Activated T-helper 17 cell treated with anti-CD3 and anti-CD28 coated beads, Interleukin-2, amount 50 U/mL, for 72 hours (primary cell): ENCODE results near the gene EVA1B. TPM values are rescaled to one million over a fixed set of nuclear protein-coding genes. Genes with fewer than 3 reads are reported as not detected.
A peak's percentile ranks its signal among the peaks of the same experiment; 100 is the strongest.

Experiments
- ATAC-seq: fragments of 150-1000 bp; cut with Tn5 transposase; replicated peaks from 2 replicates; pipeline ENCODE4 v1.10.0; 2021; ENCODE audit warnings: mild to moderate bottlenecking, moderate library complexity
- H3K27ac Mint-ChIP-seq: one replicate; pipeline ENCODE4 v1.8.0; 2022; ENCODE audit warnings: mixed read lengths
- H3K27me3 Mint-ChIP-seq: one replicate; pipeline ENCODE4 v1.8.0; 2022; ENCODE audit warnings: mixed read lengths
- H3K36me3 Mint-ChIP-seq: one replicate; pipeline ENCODE4 v1.8.0; 2022; ENCODE audit warnings: low read depth, mild to moderate bottlenecking, mixed read lengths
- H3K4me1 Mint-ChIP-seq: one replicate; pipeline ENCODE4 v1.8.0; 2022; ENCODE audit warnings: mixed read lengths
- H3K4me3 Mint-ChIP-seq: one replicate; pipeline ENCODE4 v1.8.0; 2022; ENCODE audit warnings: mild to moderate bottlenecking, mixed read lengths
- H3K9me3 Mint-ChIP-seq: one replicate; pipeline ENCODE4 v1.8.0; 2022; ENCODE audit warnings: mixed read lengths
- total RNA-seq, 2 donors: library from RNA; stranded (reverse); gene quantifications; one replicate each; pipeline ENCODE4 v1.2.3, GENCODE V29; 2022

The EVA1B gene
- total RNA-seq, 2 donors from 2014 or later: 2.5 to 5.6 TPM

DNA sequence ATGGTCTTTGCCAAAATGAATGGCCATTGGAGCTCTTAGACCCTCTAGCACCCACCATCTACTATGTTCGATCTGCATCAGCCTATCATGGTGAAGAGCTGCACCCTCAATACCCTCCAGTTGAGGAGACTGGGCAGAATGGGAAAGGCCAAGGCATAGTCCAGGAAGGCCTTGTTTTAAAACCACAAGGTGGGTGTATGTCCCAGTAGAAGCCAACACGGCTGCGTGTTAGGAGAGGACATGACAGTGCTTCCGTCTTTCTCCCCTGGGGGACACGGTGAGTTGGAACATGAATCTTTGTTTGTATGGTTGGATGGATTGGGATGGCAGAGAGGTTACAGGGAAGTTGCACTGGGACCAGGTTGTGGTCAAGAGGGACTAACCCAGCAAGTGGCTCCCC, 35.9 kb downstream of the EVA1B start:
- H3K27ac Mint-ChIP-seq: no peak overlapping the region
- no peak overlapping the region for H3K4me3 Mint-ChIP-seq
- ATAC-seq: no peak
- H3K27me3 Mint-ChIP-seq: no peaks in the 10 kb centered on the region
- peaks cover 100% of the 10 kb centered on the region for H3K36me3 Mint-ChIP-seq
- no peaks in the 10 kb centered on the region for H3K9me3 Mint-ChIP-seq
- peaks cover 20% of the 10 kb centered on the region for H3K4me1 Mint-ChIP-seq

DNA sequence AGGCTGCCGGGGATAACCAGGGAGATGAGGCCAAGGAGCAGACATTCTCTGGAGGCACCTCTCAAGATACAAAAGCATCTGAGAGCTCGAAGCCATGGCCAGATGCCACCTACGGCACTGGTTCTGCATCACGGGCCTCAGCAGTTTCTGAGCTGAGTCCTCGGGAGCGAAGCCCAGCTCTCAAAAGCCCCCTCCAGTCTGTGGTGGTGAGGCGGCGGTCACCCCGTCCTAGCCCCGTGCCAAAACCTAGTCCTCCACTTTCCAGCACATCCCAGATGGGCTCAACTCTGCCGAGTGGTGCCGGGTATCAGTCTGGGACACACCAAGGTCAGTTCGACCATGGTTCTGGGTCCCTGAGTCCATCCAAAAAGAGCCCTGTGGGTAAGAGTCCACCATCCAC, 36.6 kb downstream of the EVA1B start:
- H3K27ac Mint-ChIP-seq: no peak overlapping the region
- no peaks in the 10 kb centered on the region for H3K27me3 Mint-ChIP-seq
- no peaks in the 10 kb centered on the region for H3K9me3 Mint-ChIP-seq
- peaks cover 98% of the 10 kb centered on the region for H3K36me3 Mint-ChIP-seq
- peak overlapping the region; percentile 58 for H3K4me3 Mint-ChIP-seq
- ATAC-seq: no peak
- H3K4me1 Mint-ChIP-seq: peaks cover 20% of the 10 kb centered on the region

DNA sequence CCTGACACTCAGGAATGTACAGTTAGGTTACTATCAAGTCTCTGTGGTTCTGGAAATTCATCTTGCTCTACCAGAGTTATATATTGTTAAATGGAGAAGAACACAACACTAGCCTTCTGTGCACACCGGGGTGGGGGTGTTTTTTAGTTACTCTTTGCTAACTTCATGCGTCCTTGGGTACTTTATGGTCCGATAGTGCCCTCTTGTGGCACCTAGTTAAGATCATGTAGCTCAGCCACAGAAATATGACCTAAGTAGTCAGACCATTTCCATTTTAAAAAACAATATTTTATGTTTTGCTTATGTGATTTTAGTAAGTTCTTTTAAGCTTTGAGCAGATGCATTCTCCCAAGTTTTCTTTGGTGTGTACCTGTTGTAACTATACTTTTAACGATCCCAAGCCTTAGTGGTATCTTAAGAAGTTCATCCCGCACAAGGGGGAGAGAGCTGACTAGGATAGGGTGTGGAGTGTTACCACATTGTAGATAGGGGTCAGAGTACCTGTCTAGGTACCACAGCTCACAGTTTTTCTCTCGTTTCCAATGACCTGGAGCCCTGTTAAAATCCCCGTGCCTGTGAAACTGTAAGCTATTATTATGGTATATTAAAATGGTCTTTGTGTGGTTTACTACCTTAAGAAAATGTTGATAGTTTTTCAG, 37.9 kb downstream of the EVA1B start:
- Mint-ChIP-seq H3K4me1 (peaks cover 21% of the 10 kb centered on the region), H3K4me3 (peak overlapping the region; percentile 58), H3K9me3 (no peaks in the 10 kb centered on the region), H3K36me3 (peaks cover 93% of the 10 kb centered on the region), H3K27ac (peak overlapping the region; percentile 84), H3K27me3 (no peaks in the 10 kb centered on the region)
- ATAC-seq: peak; percentile 77

DNA sequence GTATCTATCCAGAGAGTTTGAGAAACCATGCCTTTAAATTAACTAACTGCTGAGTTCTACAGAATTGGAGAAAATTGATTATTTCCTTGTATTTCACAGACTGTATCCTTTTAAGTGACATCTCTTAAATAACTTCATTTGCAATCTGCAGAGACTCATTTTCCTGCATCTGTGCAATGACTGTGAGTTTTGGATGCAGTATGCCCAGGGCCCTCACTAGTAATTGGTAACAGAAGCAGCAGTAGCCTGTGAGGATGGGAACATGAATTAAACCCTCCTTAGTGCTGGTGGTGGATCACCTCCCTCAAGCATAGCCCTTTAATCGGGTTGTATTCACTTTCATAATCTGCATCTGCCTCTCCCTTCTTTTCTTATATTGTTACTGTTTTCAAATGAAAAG, 38.9 kb downstream of the EVA1B start:
- Mint-ChIP-seq H3K9me3 (no peaks in the 10 kb centered on the region), H3K4me3 (no peak overlapping the region), H3K4me1 (peaks cover 31% of the 10 kb centered on the region), H3K27me3 (no peaks in the 10 kb centered on the region), H3K36me3 (peaks cover 93% of the 10 kb centered on the region), H3K27ac (peak overlapping the region; percentile 44)
- no peak for ATAC-seq

DNA sequence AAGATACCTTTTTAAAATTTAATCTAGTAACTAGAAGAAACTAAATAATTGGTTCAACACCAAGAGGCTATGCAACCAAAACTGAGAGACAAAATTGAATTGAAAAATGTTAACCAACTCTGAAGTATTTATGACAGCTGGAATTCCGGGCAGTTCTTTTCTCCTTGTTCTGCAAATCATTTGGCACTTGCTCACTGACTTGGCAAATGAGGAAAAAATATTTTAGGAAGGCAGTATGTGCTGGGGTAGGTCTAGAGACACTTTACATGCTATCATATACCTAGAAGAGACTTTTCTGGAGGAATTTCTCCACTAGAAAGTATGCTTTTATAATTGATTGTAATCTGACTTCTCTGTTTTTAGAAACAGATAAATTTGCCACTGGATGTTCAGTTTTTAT, 39.4 kb downstream of the EVA1B start:
- Mint-ChIP-seq H3K4me1 (peaks cover 33% of the 10 kb centered on the region), H3K4me3 (no peak overlapping the region), H3K9me3 (no peaks in the 10 kb centered on the region), H3K27ac (peak overlapping the region; percentile 44), H3K27me3 (no peaks in the 10 kb centered on the region), H3K36me3 (peaks cover 89% of the 10 kb centered on the region)
- no peak for ATAC-seq

DNA sequence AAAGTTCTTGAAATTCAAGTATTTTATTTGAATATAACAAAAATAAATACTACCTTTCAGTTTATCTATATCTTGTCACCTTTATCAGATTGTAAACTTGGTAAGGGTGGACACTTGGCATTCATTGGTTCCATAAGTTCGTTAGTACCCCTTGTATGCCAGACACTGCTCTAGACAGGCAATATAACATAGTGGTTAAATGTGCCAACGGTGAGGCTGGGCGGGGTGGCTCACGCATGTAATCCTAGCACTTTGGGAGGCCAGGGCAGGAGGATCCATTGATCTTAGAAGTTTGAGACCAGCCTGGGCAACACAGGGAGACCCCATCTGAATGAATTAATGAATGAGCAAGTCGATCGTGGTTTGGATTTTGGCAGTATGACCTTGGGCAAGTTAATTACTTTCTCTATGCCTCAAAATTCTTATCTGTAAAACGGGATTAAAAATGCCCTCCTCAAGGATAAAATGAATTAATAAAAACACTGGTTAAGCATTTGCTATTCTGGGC, 43.6 kb downstream of the EVA1B start:
- ATAC-seq: no peak
- Mint-ChIP-seq H3K36me3 (peaks cover 54% of the 10 kb centered on the region), H3K27ac (peak overlapping the region; percentile 81), H3K4me1 (peaks cover 16% of the 10 kb centered on the region), H3K4me3 (peak overlapping the region; percentile 37), H3K27me3 (no peaks in the 10 kb centered on the region), H3K9me3 (no peaks in the 10 kb centered on the region)

DNA sequence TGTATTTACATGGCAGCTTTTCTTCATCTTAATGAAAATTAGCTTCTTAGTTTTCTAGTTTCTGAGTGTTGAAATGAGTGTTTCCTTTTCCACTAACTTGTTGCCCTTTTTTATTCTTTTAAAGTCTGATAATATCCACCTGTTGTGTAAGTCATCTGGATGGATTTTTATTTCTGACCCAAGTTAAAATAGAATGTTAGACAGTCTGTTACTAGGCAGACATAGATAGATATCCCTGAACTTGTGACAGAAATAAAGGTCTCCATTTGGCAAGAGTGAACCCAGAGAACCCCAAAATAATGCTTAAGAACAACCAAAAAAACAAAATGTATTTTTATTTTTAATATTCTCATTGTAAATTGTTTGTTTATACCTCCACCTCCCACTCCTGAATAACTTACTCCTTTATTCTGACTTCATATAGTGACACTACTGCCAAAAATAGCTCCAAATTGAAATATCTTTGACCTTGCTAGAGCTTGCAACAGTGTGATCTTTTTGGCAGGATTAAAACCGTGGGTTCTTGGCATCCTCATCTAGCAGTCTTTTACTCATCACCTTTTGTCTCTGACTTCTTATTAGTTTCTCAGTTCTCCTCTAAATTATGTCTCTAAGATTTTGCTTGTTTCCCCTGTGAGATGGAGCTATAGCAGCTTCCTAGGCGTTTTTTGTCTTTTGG, 44.2 kb downstream of the EVA1B start:
- no peak for ATAC-seq
- Mint-ChIP-seq H3K9me3 (no peaks in the 10 kb centered on the region), H3K4me3 (peak overlapping the region; percentile 37), H3K36me3 (peaks cover 51% of the 10 kb centered on the region), H3K27me3 (no peaks in the 10 kb centered on the region), H3K27ac (peak overlapping the region; percentile 81), H3K4me1 (peaks cover 16% of the 10 kb centered on the region)

DNA sequence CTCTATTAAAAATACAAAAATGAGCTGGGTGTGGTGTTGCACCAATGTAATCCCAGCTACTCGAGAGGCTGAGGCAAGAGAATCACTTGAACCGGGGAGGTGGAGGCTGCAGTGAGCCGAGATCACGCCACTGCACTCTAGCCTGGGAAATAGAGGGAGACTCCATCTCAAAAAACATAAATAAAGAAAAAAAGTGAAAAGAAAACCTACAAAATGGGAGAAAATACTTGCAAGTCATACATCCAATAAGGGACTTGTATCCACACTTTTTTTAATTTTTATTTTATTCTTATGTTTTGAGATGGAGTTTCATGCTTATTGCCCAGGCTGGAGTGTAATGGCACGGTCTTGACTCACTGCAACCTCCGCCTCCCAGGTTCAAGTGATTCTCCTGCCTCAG, 46.8 kb downstream of the EVA1B start:
- H3K27me3 Mint-ChIP-seq: no peaks in the 10 kb centered on the region
- no peaks in the 10 kb centered on the region for H3K9me3 Mint-ChIP-seq
- H3K36me3 Mint-ChIP-seq: peaks cover 50% of the 10 kb centered on the region
- peaks cover 21% of the 10 kb centered on the region for H3K4me1 Mint-ChIP-seq
- H3K4me3 Mint-ChIP-seq: no peak overlapping the region
- no peak for ATAC-seq
- H3K27ac Mint-ChIP-seq: no peak overlapping the region

DNA sequence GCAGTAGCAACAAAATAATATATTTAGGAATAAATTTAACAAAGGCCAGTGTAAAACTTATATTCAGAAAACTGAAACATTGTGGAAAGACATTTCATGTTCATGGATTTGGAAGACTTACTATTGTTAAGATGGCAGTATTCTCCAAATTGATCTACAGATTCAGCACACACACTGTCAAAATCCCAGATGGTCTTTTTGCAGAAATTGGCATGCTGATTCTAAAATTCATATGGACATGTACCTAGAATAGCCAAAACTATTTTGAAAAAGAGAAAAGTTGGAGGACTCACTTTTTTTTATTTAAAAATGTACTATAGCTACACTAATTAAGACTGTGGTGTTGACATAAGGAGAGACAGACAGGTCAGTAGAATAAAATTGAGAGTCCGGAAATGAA, 49.2 kb downstream of the EVA1B start:
- Mint-ChIP-seq H3K27me3 (no peaks in the 10 kb centered on the region), H3K4me3 (no peak overlapping the region), H3K9me3 (no peaks in the 10 kb centered on the region), H3K36me3 (peaks cover 49% of the 10 kb centered on the region), H3K4me1 (peaks cover 7% of the 10 kb centered on the region), H3K27ac (no peak overlapping the region)
- no peak for ATAC-seq

DNA sequence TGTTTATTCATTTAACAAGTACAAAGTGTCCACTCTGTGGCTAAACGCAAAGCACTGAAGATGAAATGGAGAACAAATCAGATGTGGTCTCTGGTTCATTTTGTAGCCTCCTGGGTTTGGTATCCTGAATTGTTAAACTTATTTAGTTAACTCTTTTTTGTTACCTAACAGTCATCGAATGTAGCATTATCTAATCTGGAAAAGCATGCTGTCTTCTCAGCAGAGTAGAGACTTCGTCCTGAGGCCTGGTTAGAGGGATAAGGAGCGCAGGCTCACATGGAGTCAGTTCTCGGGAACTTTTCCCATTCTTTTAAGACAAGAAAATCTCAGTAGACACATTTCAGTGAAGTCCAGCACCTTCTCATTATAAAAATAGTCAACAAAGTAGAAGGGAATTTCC, 50.4 kb downstream of the EVA1B start:
- no peak overlapping the region for H3K4me3 Mint-ChIP-seq
- H3K27me3 Mint-ChIP-seq: no peaks in the 10 kb centered on the region
- peaks cover 61% of the 10 kb centered on the region for H3K36me3 Mint-ChIP-seq
- no peaks in the 10 kb centered on the region for H3K9me3 Mint-ChIP-seq
- ATAC-seq: no peak
- H3K27ac Mint-ChIP-seq: peak overlapping the region; percentile 62
- H3K4me1 Mint-ChIP-seq: peaks cover 5% of the 10 kb centered on the region

Other genes starting within 250 kb of the EVA1B start
- gene TEKT2, start 239.6 kb downstream of the EVA1B start, total RNA-seq: under 1 TPM; 0.26 to 0.64 TPM
- gene ADPRS, start 234.8 kb downstream of the EVA1B start, total RNA-seq: 10 to 100 TPM; 50.0 to 50.8 TPM
- under 1 TPM in 1 of 2 donors, not detected in 1; 0.08 TPM for gene COL8A2, start 198.4 kb downstream of the EVA1B start, total RNA-seq
- gene TRAPPC3, start 174.2 kb downstream of the EVA1B start, total RNA-seq: 10 to 100 TPM; 47.8 to 72.6 TPM
- gene MAP7D1, start 167.5 kb downstream of the EVA1B start, total RNA-seq: 100 to 1,000 TPM in 1 of 2 donors, 10 to 100 TPM in 1; 97.9 to 164 TPM
- 100 to 1,000 TPM; 115 to 152 TPM for gene THRAP3, start 99.2 kb downstream of the EVA1B start, total RNA-seq
- gene SH3D21, start 17.3 kb downstream of the EVA1B start, total RNA-seq: 100 to 1,000 TPM in 1 of 2 donors, 10 to 100 TPM in 1; 24.4 to 245 TPM
- 10 to 100 TPM; 44.1 to 56.8 TPM for gene STK40, start 62.3 kb upstream of the EVA1B start, total RNA-seq
- gene LSM10, start 74.3 kb upstream of the EVA1B start, total RNA-seq: 10 to 100 TPM; 24.6 to 59.6 TPM
- 1 to 10 TPM; 1.5 to 1.8 TPM for gene OSCP1, start 126.8 kb upstream of the EVA1B start, total RNA-seq
- gene MRPS15, start 140.7 kb upstream of the EVA1B start, total RNA-seq: 100 to 1,000 TPM in 1 of 2 donors, 10 to 100 TPM in 1; 57.3 to 128 TPM
- under 1 TPM in 1 of 2 donors, not detected in 1; 0.90 TPM for gene CSF3R, start 159.3 kb upstream of the EVA1B start, total RNA-seq